Trophoblast cell (in vitro differentiated cells and primary cell): ENCODE measurements around the gene ROBO1.

Experiments used
- DNase-seq, 2 donors: peaks; one replicate each; pipeline ENCODE4 v3.0.0-alpha.2; 2016
- H2AFZ ChIP-seq: 2 replicates; pipeline ENCODE4 v1.6.1; 2013; ENCODE audit warnings: low read length, moderate library complexity, mild to moderate bottlenecking; ENCODE audit not compliant: insufficient read depth, poor library complexity
- H2AK5ac ChIP-seq: 2 replicates; pipeline ENCODE4 v1.6.1; 2013; ENCODE audit warnings: mild to moderate bottlenecking, low read length
- H2BK120ac ChIP-seq: 2 replicates; pipeline ENCODE4 v1.6.1; 2013; ENCODE audit warnings: low read length, mild to moderate bottlenecking, moderate library complexity; ENCODE audit not compliant: insufficient read depth, poor library complexity
- H2BK12ac ChIP-seq: 2 replicates; pipeline ENCODE4 v1.6.1; 2013; ENCODE audit warnings: mild to moderate bottlenecking, low read length, moderate library complexity
- H2BK5ac ChIP-seq: 2 replicates; pipeline ENCODE4 v1.6.1; 2013; ENCODE audit warnings: low read length, low read depth, moderate library complexity, mild to moderate bottlenecking; ENCODE audit not compliant: poor library complexity
- H3K14ac ChIP-seq: 2 replicates; pipeline ENCODE4 v1.6.1; 2013; ENCODE audit warnings: mild to moderate bottlenecking, low read length
- H3K18ac ChIP-seq: 2 replicates; pipeline ENCODE4 v1.6.1; 2013; ENCODE audit warnings: mild to moderate bottlenecking, low read length
- H3K23ac ChIP-seq: 2 replicates; pipeline ENCODE4 v1.6.1; 2013; ENCODE audit warnings: low read length
- H3K27ac ChIP-seq: 2 replicates; pipeline ENCODE4 v1.5.1; 2013; ENCODE audit warnings: low read depth, mild to moderate bottlenecking, inconsistent platforms, low read length, moderate library complexity
- H3K27me3 ChIP-seq: 2 replicates; pipeline ENCODE4 v1.6.1; 2013; ENCODE audit warnings: inconsistent platforms, mild to moderate bottlenecking, low read length, moderate library complexity; ENCODE audit not compliant: insufficient read depth
- H3K36me3 ChIP-seq, 2 experiments: 1 replicate in 1 of 2; 2 replicates in 1 of 2; pipeline ENCODE4 v1.6.1; 2013; ENCODE audit warnings: low read length in 2 of 2, mild to moderate bottlenecking in 2 of 2, moderate library complexity in 1 of 2; ENCODE audit not compliant: insufficient read depth in 2 of 2, control insufficient read depth in 1 of 2
- H3K4ac ChIP-seq: 2 replicates; pipeline ENCODE4 v1.6.1; 2013; ENCODE audit warnings: low read depth, mild to moderate bottlenecking, low read length, moderate library complexity
- H3K4me1 ChIP-seq, 2 experiments: 1 replicate in 1 of 2; 2 replicates in 1 of 2; pipeline ENCODE4 v1.6.1; 2013; ENCODE audit warnings: low read length in 2 of 2, mild to moderate bottlenecking in 2 of 2, moderate library complexity in 1 of 2; ENCODE audit not compliant: insufficient read depth in 2 of 2, control insufficient read depth in 1 of 2
- H3K4me2 ChIP-seq: 2 replicates; pipeline ENCODE4 v1.6.1; 2013; ENCODE audit warnings: inconsistent platforms, mild to moderate bottlenecking, low read length, moderate library complexity
- H3K4me3 ChIP-seq: 2 replicates; pipeline ENCODE4 v1.5.1; 2013; ENCODE audit warnings: mild to moderate bottlenecking, low read depth, low read length, inconsistent platforms
- H3K79me1 ChIP-seq: one replicate; pipeline ENCODE4 v1.6.1; 2013; ENCODE audit warnings: low read length
- H3K79me2 ChIP-seq: 2 replicates; pipeline ENCODE4 v1.6.1; 2013; ENCODE audit warnings: low read length, mild to moderate bottlenecking; ENCODE audit not compliant: control insufficient read depth, insufficient read depth, poor library complexity
- H3K9ac ChIP-seq: 2 replicates; pipeline ENCODE4 v1.6.1; 2013; ENCODE audit warnings: mild to moderate bottlenecking, low read length
- H3K9me3 ChIP-seq: 2 replicates; pipeline ENCODE4 v1.6.1; 2013; ENCODE audit warnings: low read depth, mild to moderate bottlenecking, control low read depth, inconsistent platforms, low read length; ENCODE audit not compliant: insufficient read depth
- H4K12ac ChIP-seq: 2 replicates; pipeline ENCODE4 v1.6.1; 2013; ENCODE audit warnings: low read depth, mild to moderate bottlenecking, low read length, moderate library complexity
- H4K8ac ChIP-seq: 2 replicates; pipeline ENCODE4 v1.6.1; 2013; ENCODE audit warnings: low read depth, mild to moderate bottlenecking, low read length, moderate library complexity
- H4K91ac ChIP-seq: one replicate; pipeline ENCODE4 v1.6.1; 2013; ENCODE audit warnings: low read depth, mild to moderate bottlenecking, low read length, moderate library complexity
- WGBS: extraction: QIAGEN DNeasy Blood & Tissue Kit; methylation state at CpG from one replicate; pipeline ENCODE4 v1.1.7; 2013; ENCODE audit warnings: missing lambda C conversion rate; ENCODE audit not compliant: insufficient read length, insufficient coverage; ENCODE audit errors: extremely low coverage; 5-methylcytosine and 5-hydroxymethylcytosine counted together

The ROBO1 gene

GRCh38 chr3:78823434-78823833, 944.4 kb downstream of the ROBO1 start:
- Histone ChIP-seq H3K79me2 (no peaks in the 10 kb centered on the region), H3K9ac (no peak overlapping the region), H3K14ac (no peak overlapping the region), H3K27me3 (no peaks in the 10 kb centered on the region), H2BK5ac (no peak overlapping the region), H4K12ac (no peak overlapping the region), H2AK5ac (no peak overlapping the region), H2BK120ac (no peak overlapping the region), H3K27ac (no peak overlapping the region), H3K4me1 (no peaks in the 10 kb centered on the region), H3K36me3 (no peaks in the 10 kb centered on the region), H3K4ac (no peak overlapping the region), H3K4me3 (no peak overlapping the region), H2AFZ (no peak overlapping the region), H3K4me2 (no peak overlapping the region), H3K79me1 (no peaks in the 10 kb centered on the region), H3K18ac (no peak overlapping the region), H4K8ac (no peak overlapping the region), H3K23ac (no peak overlapping the region), H2BK12ac (no peak overlapping the region), H3K9me3 (no peaks in the 10 kb centered on the region), H4K91ac (no peak overlapping the region)
- WGBS = no CpG with 5 or more reads among the region's 4 CpGs
- no peak for DNase-seq

DNA sequence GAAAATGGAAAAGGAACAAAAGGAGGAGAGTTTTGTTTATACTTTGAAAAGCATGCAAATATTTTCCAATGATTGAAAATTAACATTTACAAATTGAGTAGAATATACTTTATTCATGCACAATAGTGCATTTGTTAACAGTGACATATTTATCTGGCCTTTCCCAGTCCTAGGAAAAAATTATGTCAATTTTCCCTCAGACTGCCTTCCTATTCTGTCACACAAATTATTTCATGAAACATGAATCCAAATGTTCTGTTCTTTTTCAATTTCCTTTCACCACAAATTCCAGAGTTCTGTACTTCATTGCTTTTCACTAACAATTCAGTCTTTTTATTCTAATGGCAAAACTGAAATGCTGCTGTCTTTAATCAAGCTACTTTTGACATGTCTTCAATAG, 945.1 kb downstream of the ROBO1 start:
- DNase-seq = no peak
- no peak overlapping the region for H4K12ac ChIP-seq
- H2BK120ac ChIP-seq = no peak overlapping the region
- no peak overlapping the region for H3K14ac ChIP-seq
- H3K9ac ChIP-seq = no peak overlapping the region
- H2BK5ac ChIP-seq = no peak overlapping the region
- H2AK5ac ChIP-seq = no peak overlapping the region
- H3K36me3 ChIP-seq = no peaks in the 10 kb centered on the region
- no peak overlapping the region for H3K27ac ChIP-seq
- H2BK12ac ChIP-seq = no peak overlapping the region
- H3K4me1 ChIP-seq = no peaks in the 10 kb centered on the region
- H3K18ac ChIP-seq = no peak overlapping the region
- no peak overlapping the region for H3K4ac ChIP-seq
- no peaks in the 10 kb centered on the region for H3K27me3 ChIP-seq
- no peaks in the 10 kb centered on the region for H3K79me2 ChIP-seq
- H4K91ac ChIP-seq = no peak overlapping the region
- H3K79me1 ChIP-seq = no peaks in the 10 kb centered on the region
- no peak overlapping the region for H2AFZ ChIP-seq
- H3K23ac ChIP-seq = no peak overlapping the region
- H3K9me3 ChIP-seq = no peaks in the 10 kb centered on the region
- no peak overlapping the region for H4K8ac ChIP-seq
- H3K4me2 ChIP-seq = no peak overlapping the region
- H3K4me3 ChIP-seq = no peak overlapping the region

DNA sequence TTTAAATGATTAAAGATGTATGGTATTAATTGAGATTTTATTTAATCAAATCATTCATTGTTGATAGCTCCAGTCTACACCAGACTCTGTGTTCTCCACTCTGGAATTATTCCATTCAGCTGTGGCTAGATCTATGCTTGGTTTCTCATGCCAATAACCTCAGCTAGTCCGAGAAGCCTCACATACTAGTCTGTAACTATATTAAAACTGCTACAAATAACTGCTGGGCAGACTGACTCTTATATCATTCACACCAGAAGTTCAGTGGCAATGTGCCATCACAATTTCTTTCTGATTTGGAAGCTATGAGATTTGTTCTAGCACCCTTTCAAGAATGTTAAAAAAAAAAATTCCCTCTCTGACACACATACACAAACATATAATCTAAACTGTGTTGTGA, 947.3 kb downstream of the ROBO1 start:
- no peak overlapping the region for H2BK12ac ChIP-seq
- H3K4me2 ChIP-seq = no peak overlapping the region
- H3K27ac ChIP-seq = no peak overlapping the region
- H4K8ac ChIP-seq = no peak overlapping the region
- H2AFZ ChIP-seq = no peak overlapping the region
- H3K4me1 ChIP-seq = no peaks in the 10 kb centered on the region
- no peak overlapping the region for H3K4ac ChIP-seq
- H3K18ac ChIP-seq = no peak overlapping the region
- no peaks in the 10 kb centered on the region for H3K79me1 ChIP-seq
- no peak overlapping the region for H3K4me3 ChIP-seq
- H4K91ac ChIP-seq = no peak overlapping the region
- H3K9me3 ChIP-seq = no peaks in the 10 kb centered on the region
- no peak for DNase-seq
- H3K14ac ChIP-seq = no peak overlapping the region
- H3K36me3 ChIP-seq = no peaks in the 10 kb centered on the region
- no peak overlapping the region for H2AK5ac ChIP-seq
- no peaks in the 10 kb centered on the region for H3K79me2 ChIP-seq
- no peak overlapping the region for H3K9ac ChIP-seq
- H2BK5ac ChIP-seq = no peak overlapping the region
- H2BK120ac ChIP-seq = no peak overlapping the region
- H4K12ac ChIP-seq = no peak overlapping the region
- no CpG with 5 or more reads among the region's 1 CpG for WGBS
- H3K23ac ChIP-seq = no peak overlapping the region
- H3K27me3 ChIP-seq = no peaks in the 10 kb centered on the region

DNA sequence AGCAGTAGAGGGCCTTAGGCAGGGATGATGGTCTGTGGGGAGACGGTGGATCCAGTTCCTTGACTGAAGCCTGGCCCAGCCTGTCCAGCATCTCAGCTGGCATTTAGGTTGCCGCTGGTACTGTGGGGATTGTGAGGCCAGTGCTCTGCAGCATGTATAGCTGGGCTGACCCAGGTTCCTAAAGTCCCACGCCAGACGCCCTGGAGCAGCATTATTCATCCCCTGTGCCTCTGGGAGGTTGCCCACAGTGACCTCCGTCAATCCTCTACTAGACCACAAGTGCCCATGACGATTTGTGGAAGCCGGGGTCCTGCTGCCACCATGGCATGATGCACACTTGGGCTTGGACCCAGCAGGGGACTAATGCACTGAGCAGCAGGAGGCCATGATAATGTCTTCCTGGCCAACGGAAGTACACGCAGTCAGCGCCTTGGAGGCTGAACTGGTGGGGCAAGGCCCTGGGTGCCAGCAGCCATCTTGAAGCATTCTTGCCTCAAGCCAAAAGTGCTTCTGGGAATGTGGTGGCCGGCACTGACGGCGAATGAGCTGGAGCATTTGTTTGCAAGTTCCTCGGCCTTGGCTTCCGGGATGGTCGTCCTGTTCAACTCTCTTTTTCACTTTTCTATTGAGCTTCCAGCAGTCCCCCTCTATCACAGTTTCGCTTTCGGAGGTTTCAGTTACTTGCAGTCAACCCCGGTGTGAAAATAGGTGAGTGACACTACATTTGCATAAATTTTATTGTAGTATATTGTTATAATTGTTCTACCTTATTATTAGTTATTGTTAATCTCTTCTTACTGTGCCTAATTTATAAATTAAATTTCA, 949.4 kb downstream of the ROBO1 start:
- H3K36me3 ChIP-seq = no peaks in the 10 kb centered on the region
- DNase-seq = peak in 1 of 2 donors; percentile 15
- H3K9ac ChIP-seq = no peak overlapping the region

More for the DNA sequence above, 949.4 kb downstream of the ROBO1 start:
- H3K79me1 ChIP-seq = no peaks in the 10 kb centered on the region
- H3K27me3 ChIP-seq = no peaks in the 10 kb centered on the region
- no peak overlapping the region for H3K23ac ChIP-seq
- H3K9me3 ChIP-seq = no peaks in the 10 kb centered on the region
- H3K4me3 ChIP-seq = no peak overlapping the region
- H3K79me2 ChIP-seq = no peaks in the 10 kb centered on the region
- no peak overlapping the region for H2AFZ ChIP-seq
- no peak overlapping the region for H2AK5ac ChIP-seq
- H3K27ac ChIP-seq = no peak overlapping the region
- H4K12ac ChIP-seq = no peak overlapping the region
- no peak overlapping the region for H4K91ac ChIP-seq
- H4K8ac ChIP-seq = no peak overlapping the region
- no peak overlapping the region for H3K4me2 ChIP-seq
- H2BK5ac ChIP-seq = no peak overlapping the region
- H2BK120ac ChIP-seq = no peak overlapping the region
- H3K14ac ChIP-seq = no peak overlapping the region
- no CpG with 5 or more reads among the region's 19 CpGs for WGBS
- H2BK12ac ChIP-seq = no peak overlapping the region
- H3K4ac ChIP-seq = no peak overlapping the region
- H3K18ac ChIP-seq = no peak overlapping the region
- H3K4me1 ChIP-seq = no peaks in the 10 kb centered on the region
